NCI-H2171 (cell line): ENCODE data around the gene ENAM.
"Not testable (repeated sequence)": the region's sequence is repeated elsewhere in the genome, so short reads cannot be mapped to it uniquely, and the experiment has no call there.

Source experiments
- DNase-seq: peaks from one replicate; lab custom pipeline; 2025; lab: John Stamatoyannopoulos, UW

ENAM gene

GRCh38 chr4:70624226-70624793 is 4.2 kb upstream of the ENAM start:
- DNase-seq = no peak

GRCh38 chr4:70627620-70628019 is 924 bp upstream of the ENAM start:
- DNase-seq = no peak

GRCh38 chr4:70629469-70630090 is 1.0 kb downstream of the ENAM start:
- DNase-seq = no peak

GRCh38 chr4:70630162-70630561 is 1.6 kb downstream of the ENAM start:
- DNase-seq = no peak

GRCh38 chr4:70632028-70632427 is 3.5 kb downstream of the ENAM start:
- no peak for DNase-seq

- DNase-seq = no peak
Observed at GRCh38 chr4:70634482-70634881, 5.9 kb downstream of the ENAM start.

- DNase-seq = peak; percentile 23
Observed at GRCh38 chr4:70637239-70637913, 8.8 kb downstream of the ENAM start.

- DNase-seq = no peak
Observed at GRCh38 chr4:70640192-70640591, 11.6 kb downstream of the ENAM start.

- DNase-seq = not testable (repeated sequence)
Observed at GRCh38 chr4:70650741-70651140, 22.2 kb downstream of the ENAM start.

- DNase-seq = peak; percentile 2
Observed at GRCh38 chr4:70651864-70652506, 23.4 kb downstream of the ENAM start.

GRCh38 chr4:70654605-70655011 is 26.1 kb downstream of the ENAM start:
- no peak for DNase-seq

- no peak for DNase-seq
Observed at GRCh38 chr4:70657326-70657725, 28.8 kb downstream of the ENAM start.

- no peak for DNase-seq
Observed at GRCh38 chr4:70658418-70658817, 29.9 kb downstream of the ENAM start.

- DNase-seq = no peak
Observed at GRCh38 chr4:70660106-70660505, 31.6 kb downstream of the ENAM start.

- DNase-seq = not testable (repeated sequence)
Observed at GRCh38 chr4:70661309-70661922, 32.9 kb downstream of the ENAM start.

- no peak for DNase-seq
Observed at GRCh38 chr4:70666369-70666768, 37.8 kb downstream of the ENAM start, which contains the start of gene JCHAIN. JCHAIN (minus strand) TSS chr4:70666508; CDS start chr4:70666490, 18 bp downstream.

- no peak for DNase-seq
Observed at GRCh38 chr4:70667740-70668535, 39.4 kb downstream of the ENAM start.

GRCh38 chr4:70670332-70671014 is 41.9 kb downstream of the ENAM start:
- DNase-seq = no peak

GRCh38 chr4:70671091-70671490 is 42.5 kb downstream of the ENAM start:
- DNase-seq = no peak

GRCh38 chr4:70674191-70674590 is 45.6 kb downstream of the ENAM start:
- DNase-seq = no peak

- DNase-seq = no peak
Observed at GRCh38 chr4:70674731-70675130, 46.2 kb downstream of the ENAM start.
